HG02571 (cell line): ENCODE data around the gene ACTL6B.

Experiments used
- ATAC-seq: cut with Tn5 transposase; IDR thresholded peaks from one replicate; pipeline ENCODE4 v1.9.1; 2021; ENCODE audit warnings: mild to moderate bottlenecking, moderate library complexity; ENCODE audit not compliant: unreplicated experiment

Gene ACTL6B

DNA sequence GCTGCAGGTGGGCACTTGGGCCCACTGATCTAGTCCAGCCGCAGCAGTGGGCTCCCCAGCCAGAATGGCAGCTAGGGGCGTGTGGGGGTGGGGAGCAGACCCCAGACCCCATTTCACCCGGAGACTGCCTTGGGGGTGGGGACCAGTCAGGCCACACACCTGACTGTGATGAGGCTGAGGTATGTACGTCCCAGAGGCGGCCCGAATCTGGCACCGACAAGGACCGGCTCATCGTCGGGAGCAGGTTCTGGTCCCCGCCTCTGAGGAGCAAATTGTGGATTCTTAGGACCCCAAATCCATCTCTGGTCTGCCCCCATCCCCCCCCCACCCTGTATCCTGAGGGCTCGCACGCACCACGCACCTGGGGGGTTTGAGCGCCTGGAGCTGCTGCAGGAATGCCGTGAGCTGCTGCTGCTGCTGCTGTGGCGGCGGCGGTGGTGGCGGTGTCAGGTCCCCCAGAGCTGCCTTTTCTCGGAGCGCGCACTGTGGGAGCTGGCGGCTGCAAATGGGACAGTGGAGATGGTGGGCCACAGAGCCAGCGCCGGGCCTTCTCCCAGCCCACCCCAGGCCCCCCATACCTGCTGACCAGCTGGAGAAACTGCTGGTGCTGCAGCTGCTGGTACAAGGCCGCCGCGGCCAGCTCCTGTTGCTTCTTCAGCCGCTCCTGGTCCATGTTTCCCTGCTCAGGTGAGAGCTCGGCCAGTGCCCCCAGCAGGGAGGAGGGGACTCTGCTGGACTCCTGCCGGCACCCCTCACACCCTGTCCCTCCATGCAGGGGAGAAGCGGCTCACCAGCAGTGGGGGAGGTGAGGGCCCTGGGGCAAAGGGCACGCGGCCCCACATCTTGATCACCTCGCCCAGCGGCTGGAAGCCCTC is 27.6 kb upstream of the ACTL6B start:
- ATAC-seq, result no peak

DNA sequence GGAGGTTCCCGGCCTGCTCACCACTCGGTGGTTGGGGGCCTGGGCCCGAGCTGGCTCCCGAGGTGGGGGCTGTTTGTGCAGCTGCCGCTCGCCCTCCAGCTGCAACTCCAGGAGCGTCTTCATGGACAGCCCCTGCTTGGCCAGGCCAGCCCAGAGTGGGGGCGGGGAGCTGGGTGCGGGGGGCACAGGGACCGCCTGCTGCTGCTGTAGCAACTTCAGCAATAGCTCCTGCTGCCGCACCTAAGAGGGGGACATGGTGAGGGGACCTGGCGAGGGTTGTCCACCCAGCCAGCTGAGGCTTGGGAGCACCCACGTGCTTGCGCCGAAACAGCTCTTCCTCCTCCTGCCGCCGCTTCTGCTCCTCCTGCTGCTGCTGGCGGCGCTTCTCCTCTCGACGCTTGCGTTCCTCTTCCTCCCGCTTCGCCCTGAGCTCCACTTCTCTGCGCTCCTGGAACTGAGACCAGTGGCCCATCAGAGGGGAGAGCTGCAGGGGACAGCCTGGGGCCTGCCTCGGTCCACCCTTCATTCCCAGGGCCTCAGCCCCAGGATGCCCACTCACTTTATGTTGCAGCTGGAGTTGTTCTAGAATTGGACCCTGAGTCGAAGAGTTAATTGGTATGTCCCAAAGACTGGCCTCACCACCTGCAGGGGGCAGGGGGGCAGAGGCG is 26.9 kb upstream of the ACTL6B start:
- ATAC-seq, result no peak

DNA sequence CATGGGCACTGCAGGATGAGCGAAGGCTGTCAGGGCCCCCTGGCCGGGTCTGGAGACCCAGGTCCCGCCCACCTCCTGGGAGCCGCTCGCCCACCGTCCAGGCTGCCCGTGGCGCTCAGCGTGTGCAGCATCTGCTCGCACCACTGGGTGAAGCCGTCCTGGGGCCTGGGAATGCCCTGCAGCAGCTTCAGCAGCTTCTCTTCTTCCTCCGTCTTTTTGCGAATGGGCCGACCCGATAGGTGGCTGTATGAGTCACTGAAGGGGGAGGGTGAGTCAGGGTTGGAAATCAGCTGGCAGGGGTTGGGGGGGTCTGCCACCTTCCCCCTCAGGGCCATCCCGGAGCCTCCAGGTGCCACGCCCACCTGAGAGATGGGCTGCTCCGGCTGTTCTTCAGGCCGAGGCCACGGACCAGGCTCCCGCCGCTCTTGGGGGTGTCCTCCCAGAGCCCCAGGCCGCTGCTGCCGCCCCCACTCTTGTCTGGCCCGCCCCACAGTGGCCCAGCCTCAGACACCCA is 26.0 kb upstream of the ACTL6B start:
- no peak for ATAC-seq

DNA sequence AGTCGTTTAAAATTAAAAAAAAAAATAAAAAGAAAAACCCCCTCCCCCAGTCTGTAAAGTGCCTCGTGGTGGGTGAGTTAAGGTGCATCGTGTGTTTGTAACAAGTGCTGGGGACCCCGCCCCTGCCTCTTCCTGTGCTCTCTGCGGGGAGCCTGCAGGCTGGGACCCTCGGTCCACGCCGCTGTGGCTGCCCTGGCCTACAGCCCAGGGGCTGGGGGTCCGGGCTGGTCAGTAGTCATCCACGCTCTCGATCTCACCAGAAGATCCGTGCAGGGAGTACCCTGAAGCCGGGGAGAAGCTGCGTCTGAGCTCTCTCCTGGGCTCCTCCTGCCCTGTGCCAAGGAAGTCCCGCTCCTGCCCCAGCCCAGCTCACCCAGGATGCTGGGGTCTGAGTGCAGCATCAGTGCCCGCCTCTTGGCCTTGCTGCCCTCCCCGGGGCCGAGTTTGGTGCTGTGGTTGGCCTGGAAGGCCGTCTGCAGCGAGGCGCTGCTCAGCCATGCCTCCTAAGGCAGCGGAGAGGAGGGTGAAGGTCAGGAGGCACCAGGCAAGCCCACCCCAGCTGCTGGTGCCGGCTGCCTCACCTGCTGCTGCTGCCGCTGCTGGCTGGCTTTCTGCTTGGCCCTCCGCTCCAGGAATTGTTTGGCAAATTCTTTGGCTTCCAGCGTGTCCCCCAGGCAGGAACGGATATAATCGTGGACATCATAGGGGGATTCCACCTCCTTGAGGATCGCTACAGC is 25.4 kb upstream of the ACTL6B start:
- no peak for ATAC-seq

DNA sequence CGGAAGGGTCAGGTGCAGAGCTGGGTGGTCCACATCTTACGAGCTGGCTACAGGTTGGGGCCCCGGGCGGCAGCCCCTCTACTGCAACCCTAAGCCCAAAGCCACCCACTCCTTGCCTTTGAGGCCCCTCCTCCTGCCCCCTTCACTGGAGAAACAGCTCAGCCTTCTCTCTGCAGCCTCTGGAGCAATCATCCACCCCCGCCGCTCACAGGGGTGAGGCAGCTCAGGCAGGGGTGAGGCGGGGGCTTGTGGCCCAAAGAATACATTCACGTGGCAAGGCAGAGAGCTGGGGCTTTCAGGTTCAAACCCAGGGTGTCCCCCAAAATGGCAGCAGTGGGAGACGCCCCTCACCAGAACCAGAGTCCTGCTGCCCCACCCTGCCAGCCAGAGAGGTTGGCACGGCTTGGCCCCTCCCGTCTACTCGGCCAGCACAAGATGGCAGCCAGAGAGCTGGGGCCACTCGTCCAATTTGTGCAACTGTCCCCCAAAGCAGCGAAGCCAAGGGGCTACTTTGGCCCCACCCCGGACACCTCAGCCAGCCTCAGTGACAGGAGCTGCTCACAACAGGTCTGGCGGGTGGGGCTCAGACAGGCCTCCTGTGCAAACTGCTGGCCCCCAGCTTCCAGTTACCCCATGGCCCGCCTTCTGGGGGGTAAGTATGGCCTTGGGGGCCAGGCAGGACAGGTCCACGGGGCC is 24.5 kb upstream of the ACTL6B start:
- ATAC-seq, result no peak

DNA sequence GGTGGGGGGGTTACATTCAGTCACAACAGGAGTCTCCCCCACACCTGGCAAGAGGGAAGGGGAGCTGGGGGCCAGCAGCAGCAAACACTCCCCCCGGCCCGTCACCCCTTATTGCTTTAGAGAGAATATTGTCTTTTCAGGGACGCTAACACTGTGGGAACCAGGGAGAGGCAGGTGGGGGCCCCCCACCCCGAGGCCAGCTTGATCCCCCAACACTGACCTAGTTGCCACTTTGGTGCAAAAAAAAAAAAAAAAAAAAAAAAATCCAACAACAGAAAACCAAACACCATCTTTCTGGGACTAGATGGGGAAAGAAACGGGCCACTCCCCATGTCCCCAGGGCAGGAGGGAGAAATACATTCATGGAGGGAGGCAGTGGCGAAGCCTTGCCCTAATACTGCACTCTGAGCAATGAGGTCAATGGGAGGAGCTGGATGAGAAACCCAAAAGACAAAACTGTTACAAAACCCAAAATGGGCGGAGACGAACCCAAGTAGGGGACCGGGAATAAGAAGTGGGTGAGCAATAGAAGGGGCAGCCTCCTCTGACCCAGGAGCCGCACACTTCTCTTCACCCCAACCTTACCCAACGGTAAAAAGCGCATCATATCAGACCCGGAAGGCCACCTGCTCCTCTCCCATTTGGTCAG is 23.8 kb upstream of the ACTL6B start:
- no peak for ATAC-seq

DNA sequence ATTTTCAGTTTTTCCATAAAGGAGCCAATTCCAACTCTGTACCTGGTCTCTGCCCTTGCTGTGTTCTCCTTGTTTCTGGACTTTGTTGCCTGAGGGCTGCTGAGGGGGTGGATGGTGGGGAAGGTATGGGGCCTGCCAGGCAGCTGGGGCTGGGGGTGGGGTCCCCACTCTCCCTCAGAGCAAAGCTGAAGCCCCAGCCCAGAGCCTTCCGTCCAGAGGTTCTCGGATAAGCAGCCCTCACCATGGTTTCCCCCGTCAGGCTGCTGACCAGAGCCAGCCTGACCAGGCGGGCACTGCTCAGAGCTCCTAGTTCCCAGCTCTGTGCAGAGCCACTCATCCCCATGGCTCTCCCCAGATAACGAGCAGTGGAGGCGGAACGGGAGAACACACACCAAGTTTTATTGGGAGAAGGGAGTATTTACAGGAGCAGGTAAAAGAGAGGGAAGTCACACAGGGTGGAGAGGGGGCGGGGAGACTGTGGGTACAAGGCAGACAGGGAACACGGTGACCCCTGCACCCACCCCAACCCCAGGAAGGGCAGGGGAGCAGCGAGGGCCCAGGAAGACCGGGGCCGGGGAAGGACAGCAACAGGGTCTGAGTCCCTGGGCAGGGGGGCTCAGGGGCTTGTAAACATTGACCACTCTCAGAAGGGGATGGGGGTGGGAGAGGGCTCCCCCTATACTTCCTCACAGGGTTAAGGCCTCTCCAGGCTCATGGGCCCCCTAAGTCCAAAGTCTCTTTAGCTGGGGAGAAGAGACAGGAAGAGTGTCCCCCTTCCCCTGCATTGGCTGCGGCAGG is 23.1 kb upstream of the ACTL6B start:
- ATAC-seq, result no peak

DNA sequence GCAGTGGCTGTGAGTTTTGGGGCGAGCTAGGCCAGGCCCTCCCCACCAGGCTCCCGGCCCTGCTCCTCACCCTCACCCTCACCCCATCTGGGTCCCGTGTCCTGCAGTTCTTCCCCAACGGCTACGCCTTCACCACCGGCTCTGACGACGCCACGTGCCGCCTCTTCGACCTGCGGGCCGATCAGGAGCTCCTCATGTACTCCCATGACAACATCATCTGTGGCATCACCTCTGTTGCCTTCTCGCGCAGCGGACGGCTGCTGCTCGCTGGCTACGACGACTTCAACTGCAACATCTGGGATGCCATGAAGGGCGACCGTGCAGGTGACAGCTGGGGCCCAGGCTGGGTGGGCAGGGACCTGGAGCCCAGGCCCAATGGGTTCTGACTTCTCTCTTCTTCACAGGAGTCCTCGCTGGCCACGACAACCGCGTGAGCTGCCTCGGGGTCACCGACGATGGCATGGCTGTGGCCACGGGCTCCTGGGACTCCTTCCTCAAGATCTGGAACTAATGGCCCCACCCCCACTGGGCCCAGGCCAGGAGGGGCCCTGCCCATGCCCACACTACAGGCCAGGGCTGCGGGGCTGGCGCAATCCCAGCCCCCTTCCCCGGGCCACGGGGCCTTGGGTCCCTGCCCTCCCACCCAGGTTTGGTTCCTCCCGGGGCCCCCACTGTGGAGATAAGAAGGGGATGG is 22.2 kb upstream of the ACTL6B start:
- ATAC-seq, result no peak

DNA sequence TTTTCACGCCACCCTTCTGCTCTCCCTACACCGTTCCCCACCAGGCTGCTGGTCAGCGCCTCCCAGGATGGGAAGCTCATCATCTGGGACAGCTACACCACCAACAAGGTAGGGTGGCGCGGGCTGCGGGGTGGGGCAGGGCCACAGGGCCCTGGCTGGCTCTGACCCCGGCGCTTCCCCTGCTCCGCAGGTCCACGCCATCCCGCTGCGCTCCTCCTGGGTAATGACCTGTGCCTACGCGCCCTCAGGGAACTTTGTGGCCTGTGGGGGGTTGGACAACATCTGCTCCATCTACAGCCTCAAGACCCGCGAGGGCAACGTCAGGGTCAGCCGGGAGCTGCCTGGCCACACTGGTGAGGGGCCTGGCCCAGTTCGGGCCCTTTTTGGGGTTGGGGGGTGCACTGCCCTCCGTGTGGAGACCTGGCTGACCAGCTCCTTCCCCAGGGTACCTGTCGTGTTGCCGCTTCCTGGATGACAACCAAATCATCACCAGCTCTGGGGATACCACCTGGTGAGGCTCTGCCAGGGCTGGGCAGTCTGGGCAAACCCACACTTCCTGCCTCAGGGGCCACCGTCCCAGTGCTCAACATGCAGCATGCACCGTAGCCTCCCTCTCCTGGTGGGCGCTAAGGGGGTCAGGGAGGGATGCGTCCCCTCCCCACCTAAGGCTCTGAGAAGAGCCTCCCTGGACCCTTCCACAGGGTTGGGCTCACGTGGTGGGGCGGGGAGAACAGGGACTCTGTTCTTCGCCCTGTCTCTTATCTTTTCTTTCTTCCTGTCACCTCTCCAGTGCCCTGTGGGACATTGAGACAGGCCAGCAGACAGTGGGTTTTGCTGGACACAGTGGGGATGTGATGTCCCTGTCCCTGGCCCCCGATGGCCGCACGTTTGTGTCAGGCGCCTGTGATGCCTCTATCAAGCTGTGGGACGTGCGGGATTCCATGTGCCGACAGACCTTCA is 21.3 kb upstream of the ACTL6B start:
- ATAC-seq, result no peak

DNA sequence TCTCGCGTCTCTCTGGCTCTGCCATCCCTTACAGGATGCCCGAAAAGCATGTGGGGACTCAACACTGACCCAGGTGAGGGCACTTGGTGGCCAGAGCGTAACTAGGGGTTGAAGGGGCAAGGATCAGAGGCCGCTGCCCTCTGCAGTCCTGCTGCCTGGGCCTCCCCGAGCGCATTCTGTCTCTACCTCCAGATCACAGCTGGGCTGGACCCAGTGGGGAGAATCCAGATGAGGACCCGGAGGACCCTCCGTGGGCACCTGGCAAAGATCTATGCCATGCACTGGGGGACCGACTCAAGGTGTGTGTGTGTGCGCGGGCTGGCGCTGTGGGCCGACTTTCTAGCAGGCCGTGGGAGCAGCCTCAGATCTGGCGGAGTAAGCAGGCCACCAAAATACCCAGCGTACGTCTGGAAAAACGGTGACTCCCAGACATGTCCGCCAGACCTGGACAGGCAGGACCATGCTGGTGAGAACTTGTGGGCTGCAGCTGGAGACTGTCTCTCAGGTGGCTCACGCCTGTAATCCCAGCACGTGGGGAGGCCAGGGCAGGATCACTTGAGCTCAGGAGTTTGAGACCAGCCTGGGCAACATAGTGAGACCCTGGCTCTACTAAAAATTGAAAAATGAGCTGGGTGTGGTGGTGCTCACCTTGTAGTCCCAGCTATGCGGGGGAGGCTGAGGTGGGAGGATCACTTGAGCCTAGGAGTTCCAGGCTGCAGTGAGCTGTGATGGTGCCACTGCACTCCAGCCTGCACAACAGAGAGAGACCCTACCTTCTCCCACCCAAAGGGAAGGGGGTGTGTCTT is 20.5 kb upstream of the ACTL6B start:
- no peak for ATAC-seq

DNA sequence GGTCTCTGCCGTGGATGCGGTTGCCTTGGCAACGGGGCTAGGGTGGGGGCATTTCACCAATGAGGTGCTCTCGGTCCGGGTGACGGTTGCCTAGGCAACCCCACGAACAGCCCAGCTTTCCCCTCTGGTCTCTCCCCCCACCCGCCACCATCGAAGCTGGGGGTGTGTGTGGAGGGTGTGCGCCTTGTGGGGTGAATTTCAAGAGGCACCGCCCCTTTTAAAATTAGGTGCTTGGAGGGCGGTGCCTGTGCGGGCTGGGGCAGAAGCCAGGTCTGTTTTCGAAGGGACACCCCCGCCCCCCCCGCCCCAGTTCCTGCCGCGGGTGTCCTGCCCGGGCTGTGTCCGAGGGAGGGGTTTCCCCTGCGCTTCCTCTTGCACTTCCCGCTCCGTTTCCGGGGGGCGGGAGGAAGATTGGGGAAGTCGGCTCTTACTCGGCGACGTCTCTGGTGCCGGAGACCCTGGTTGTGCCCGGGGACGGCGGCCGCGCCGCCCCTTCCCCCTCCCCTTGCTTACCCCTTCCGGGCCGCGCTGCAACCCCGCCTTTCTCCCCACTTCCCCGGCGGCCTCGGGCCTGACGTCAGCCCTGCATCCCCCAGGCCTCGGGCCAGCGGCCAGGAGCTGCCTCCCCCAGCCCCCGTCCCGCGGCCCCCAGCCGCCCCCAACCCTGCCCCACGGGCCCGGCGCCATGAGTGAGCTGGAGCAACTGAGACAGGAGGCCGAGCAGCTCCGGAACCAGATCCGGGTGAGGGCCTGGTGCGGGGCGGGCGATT is 19.5 kb upstream of the ACTL6B start:
- ATAC-seq, result peak; percentile 34

DNA sequence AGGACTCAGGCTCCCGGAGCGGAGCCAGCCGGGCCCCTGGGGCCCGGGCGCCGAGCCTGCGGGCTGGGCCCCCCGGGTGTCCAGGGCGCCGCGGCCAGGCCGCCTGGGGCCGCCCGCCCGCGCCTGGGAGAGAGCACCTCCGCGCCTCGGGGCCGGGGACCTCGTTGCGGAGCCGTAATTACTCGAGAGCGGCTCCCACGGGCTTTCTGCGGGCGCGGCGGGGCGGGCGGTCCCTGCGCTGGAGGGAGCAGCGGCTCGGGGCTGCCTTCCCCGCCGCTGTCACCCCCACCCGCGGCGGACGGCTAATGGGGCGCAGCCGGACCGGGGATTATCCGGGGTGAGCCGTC is 18.8 kb upstream of the ACTL6B start:
- ATAC-seq, result no peak

DNA sequence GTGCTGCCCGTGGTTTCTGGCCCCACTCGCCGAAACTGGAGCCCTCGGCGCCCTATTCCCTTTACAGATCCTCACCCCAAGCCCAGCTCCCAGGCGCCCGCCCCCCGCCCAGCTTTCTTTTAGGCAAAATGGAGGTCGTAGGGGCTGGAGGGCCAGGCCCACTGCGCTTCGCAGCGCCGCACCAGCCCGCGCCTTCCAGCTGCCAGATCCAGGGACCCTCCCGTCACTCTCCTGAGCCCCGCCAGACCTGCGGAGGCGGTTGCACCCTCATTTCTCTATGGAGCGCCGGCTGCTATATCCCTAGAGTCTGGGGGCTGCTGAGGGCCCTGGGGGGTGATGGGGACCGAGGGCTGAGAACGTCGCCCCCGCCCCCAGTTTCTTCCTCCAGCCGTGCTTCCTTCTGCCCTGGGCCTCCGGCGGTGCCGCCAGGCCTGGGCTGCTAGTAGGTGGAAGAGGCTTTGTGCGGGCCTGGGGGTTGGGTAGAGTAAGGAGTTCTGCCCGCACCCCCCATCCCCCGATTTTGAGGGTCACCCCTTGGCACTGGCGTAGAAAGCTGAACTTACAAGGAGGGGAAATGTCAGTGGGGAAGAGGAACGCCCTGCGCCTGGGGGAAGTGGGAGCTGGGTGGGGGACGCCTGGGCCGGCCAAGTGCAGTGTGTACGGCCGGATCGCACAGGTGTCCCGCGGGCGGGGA is 18.3 kb upstream of the ACTL6B start:
- no peak for ATAC-seq

DNA sequence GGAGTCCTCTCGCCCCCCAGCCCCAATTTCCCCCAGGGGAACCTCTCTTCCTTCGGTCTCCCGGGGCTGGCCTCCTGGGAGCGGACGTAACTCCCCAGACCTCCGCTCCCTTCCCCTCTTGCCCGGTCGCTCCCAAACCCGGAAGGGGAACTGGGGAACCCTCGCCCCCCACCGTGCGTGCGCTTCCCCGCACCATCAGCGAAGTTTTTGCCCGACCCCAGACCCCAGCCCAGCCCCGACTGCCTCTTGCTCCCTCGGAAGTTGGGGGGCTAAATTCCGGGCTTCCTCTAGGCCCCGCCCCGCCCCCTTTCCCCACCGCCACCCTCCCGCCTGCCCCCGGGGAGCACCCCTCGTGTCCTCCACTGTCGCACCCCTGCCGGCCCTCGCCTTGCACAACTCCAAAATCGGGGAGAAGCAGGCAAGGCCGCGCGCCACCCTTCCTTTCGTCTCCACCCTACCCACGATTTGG is 17.7 kb upstream of the ACTL6B start:
- no peak for ATAC-seq

DNA sequence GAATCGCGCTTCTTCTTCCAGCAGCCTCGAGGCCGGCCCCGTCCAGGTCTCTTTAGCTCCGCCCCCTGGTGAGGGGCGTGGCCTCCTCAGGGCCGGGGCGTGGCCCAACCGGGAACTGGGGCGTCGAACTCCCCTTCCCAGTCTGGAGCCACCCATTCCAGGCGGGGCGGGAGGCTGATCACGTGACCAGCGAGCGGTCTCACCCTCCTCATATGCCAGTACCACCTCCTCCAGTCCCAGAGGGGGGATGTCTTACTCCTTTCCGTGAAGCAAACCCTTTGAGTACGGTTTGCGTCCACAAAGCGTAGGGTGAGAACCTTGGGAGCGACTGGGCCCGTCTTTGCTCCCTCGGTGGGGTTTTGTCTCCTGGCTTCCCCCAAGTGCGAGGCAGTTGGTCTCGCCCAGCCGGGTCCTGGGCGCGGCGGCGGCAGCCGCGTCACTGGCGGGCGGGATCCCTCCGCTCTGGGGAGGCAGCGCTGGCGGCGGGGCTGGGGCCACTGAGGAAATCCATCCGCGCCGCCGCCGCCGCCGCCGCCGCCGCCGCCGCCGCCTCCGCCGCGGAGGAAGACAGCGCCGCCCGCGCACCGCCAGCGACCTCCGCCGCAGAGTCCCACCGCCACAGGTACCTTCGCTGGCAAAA is 17.2 kb upstream of the ACTL6B start, which contains the start of gene GNB2:
Gene GNB2 (plus strand): TSS at position 439 of the 640 bp plus-strand sequence. CDS start 2,526 bp downstream, outside the sequence.
- peak; percentile 52 for ATAC-seq
